DLD1 (cell line): ENCODE measurements around the gene MAB21L1.

Experiments
- in situ Hi-C: cut with HindIII; loops from 2 replicates; pipeline ENCODE4 v1.10.0; 2017; ENCODE audit warnings: low sequenced_read_pairs

Gene MAB21L1

DNA sequence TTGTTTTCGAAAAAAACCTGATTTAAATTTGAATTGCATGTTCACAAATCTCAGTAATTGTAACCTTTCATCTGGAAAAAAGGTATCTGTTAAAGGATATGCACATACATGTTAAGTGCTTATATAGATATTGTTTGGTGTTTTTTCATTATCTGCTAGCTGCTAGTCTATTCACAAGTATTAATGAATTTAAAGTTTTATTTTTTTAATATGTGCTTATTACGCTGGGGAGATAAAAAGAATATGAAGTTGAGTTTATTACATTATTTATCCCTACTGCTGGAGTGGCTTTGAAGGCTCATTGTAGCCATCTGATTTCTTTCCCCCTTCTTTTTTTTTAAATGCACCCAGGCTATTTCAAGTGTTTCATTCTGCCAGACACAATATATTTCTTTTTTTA is 3.9 kb upstream of the MAB21L1 start:
- in situ Hi-C loops = no loop called here

DNA sequence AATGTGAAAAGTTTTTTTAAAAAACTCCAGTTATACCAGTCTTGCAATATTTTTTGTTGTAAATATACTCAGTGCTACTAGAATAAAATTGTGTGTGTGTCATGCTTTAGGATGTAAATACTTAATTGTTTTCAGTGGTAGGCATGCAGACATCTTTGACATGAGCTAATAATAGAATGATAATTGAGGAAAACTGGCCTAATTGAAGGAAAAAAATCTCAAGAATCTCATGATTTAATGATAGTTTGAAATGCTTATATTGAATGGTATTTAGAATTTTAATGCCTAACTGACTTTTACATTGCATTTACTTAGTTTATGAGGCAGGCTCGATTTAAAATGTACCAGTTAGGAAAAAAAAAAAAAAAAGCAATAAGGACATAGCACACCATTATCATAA is 3.2 kb upstream of the MAB21L1 start:
- in situ Hi-C loops = no loop called here

DNA sequence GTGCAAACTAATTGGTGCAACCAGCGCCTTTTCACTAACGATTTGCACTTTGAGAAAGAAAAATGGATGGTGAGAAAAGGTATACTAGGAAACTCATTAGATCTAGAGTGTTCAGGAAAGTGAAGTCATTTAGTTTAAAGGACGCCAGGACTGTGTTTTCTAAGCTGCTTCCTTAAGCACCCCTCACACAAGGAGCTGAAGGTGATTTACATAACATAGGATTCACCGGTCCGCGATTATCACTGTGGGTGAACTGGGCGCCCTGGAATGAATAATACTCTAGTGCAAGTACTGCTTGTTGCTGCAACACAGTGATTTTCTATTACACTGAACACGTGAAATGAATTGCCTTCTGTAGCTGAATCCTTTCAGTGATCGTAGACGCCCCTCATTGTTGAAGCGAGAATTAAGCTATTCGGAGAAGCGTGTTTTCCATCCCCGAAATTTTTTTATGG is 2.6 kb upstream of the MAB21L1 start:
- in situ Hi-C loops = no loop called here

DNA sequence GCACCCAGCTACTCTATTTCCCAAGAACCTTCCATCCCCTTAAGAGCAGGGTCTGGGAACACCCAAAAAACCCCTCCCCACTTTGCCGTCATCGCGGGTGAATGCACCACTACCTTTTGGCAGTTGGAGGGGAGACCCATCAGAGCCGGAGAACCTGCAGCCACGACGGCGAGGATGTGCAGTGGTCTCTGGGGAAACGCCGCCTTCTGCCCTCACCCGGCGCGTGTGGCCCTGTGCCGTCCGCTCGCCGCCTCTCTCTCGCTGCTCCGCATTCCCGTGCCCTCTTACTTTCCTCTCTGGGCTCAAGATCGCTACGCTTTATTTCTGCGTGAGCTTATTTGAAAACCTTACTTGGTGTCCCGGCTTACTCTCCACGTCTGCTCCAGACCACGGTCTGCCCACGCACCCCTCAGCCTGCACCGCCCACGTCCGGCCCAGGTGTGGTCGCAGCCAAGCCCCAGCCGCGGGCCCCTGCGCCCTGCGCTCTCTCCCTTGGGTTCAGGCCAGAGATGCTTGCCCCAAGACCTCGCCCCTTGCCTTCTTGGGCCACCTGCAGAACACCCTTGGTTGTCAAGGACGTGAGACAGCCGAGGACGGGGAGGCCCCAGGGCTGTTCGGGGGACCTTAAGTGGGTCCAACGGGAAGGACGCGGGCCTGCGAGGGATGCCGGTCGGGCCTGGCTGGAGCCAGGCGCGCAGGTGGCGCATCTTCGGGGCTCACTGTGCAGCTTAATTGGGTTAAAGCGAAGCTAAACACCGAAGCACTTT is 2.0 kb upstream of the MAB21L1 start:
- in situ Hi-C loops = no loop called here

DNA sequence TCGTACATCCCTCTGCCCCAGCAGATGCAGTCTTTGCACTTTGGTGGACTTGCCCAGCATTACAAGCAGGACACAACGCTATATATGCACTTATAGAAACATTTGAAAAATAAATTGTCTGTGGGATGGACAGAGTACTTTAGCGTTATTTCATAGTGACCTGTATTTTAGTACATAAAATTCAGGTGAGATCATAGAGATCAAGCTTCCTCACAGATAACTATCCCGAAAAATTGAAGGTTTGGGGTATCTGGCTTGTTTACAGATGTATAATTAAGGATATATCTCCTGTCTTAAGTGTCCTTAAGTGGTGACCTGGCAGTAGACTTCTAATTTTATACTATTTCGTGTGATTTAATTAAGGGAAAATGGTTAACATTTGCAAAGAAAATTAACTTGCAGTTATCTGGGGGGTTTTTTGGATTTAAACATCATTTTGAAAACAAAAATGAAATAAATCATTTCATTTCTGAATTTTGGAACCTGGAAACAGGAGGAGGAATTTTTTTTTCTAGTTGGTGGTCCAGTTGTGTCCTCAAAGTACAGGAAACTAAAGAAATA is 977 bp upstream of the MAB21L1 start:
- in situ Hi-C loops = no loop called here

DNA sequence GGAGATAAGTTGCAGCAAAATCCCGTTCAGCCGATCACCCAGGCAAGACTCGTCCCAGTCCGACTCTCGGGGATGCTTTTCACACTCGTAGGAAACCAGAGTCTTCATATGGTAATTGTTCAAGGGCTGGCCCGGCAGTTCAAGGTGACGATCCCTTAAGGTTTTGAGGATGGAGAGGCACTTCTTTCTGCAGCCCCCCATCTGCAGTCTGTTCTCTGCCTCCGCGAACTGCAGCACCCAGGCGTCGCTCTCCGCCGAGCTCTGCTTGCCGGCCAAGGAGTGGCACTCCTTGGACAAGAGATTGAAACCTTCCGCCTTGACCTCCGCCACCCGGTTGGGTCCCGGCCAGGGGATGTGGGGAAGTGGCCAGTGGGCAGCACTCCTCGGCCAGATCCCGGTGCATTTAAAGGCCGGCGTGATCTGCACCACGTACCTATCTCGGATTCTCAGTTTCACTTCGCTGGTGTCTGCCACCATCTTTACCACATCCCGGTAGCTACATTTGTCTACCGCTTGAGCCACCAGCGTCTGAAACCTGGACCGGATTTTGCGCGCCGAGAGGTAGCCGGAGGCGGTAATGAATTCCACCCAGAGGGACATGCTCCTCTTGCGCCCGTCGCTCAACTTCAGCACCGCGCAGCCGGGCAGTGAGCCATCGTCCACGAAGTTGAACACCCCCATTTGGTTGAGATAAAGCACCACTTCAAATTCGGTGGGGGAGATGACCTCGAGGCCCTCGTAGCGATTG is 1.1 kb downstream of the MAB21L1 start:
- in situ Hi-C loops = no loop called here

DNA sequence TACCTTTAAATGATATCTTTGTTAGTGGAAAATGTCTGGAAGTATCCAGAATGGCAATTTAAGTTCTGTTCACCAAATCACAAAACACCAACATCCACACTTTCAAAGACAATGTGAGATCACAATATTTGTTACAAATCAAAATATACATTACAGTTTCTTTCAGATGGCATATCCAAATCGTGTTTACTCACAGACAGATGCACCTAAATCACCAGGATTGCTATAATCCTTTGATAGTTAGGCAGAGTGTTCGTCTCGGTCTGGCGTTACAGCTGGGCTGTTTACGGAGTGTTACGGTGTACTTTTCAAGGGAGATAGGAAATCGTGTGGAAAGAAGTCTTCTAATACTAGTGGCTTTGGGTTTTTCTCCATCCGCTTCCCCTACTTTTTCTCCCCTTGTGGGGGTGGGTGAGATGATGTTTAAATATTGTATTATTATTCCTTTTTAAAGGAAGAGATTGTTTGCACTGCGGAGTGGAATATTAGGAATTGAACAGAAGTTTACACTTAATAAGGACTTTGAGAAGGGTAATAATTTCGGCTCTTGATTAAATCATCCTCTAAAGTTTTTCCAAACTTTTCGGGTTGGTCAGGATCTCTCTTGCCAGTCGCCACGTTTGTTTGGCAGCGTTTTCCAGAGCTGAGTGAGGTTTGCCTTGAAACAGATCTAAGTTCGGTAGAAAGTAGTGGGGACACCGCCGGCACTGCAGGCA is 1.8 kb downstream of the MAB21L1 start:
- in situ Hi-C loops = no loop called here

DNA sequence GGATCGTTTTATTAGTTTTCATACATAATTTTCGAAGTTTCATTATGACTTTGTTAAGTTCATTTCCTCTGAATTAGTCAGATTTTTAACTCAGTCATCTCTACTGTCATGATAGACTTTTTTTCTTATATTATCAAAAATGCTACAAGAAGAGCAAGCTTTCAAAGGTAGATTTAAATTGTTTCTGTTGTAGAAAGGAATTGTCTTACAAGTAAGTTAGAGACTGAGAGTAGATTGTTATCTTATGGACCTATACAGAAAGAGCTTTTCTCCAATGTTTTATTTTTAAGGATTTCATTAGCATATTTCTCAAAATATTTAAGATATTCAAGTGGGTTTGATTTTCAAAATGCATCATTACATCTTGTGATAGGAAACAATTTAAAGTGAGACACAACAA is 2.7 kb downstream of the MAB21L1 start:
- in situ Hi-C loops = no loop called here

DNA sequence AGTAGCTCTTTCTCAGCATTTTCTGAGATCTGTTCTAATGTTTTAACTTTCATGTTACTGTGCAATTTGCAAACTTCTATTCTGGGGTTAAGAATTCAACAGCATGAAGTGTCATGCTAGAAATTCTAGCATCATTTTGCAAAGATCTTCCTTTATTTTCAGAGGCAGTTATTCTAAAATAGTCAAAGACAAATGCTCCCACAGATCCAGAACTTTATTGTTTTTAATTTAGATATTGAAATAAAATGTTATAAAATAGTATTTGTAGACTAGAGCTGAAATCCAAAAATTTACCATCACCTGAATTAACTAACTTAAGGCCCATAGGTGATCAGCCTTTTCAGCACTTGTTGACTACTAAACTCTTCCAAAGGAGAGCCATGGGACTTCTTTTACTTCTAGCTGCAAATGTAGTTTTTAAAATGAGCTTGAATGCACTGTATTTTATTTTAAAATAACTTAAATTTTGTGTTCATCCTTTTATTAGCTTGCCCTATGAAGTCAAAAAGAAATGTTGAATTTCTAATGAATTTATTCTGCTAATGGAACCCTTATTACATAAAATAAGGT is 3.2 kb downstream of the MAB21L1 start:
- in situ Hi-C loops = no loop called here

DNA sequence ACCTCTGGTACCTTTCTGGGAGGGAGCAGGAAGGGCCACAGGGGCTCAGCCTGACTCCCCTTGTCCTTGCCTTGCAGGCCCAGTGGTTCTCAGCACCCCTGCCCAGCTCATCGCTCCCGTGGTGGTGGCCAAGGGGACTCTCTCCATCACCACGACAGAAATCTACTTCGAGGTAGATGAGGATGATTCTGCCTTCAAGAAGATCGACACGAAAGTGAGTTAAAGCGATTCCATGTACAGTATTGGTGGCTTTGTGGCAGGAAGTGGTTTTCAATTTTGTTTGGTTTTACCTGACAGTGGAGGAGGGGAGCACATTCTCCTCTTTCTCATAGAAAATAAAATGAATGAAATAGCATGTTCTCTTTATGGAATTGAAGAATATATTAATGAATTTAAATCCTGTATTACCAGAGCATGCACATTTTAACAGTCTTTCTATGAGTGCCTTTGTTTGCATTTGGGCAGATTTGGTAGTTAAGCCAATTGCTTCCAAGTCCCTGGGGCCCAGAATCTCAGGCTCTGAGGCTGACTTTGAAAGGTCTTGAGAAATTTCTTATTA is 4.1 kb downstream of the MAB21L1 start:
- in situ Hi-C loops = no loop called here

DNA sequence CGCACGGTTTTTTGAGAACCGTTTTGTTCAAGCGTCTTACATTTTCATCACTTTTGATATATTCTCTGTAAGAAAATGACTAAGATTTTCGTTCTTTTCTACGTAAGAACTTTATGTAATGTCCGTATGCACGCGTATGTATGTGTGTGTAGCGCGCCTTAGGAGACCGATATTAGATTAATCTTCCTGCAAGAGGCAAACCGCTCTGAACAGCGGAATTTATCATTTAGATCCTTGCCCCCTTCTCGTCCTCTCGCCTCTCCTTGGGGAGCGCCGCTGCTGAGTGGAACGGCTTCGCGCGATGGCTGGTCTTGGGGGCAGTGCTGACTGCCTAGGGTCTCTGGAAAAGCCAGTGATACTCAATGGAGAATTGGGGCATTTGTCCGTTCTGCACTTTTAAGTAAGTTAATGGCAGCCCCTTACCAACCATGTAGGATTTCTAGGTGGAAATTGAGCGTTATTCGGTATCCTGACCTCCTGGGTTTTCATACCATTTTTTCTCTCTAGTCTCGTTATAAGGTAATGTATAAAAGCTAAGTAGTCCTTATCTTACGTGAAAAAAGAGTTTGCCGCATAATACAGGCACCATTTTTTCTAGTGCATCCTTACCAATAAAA is 4.7 kb downstream of the MAB21L1 start:
- in situ Hi-C loops = no loop called here

DNA sequence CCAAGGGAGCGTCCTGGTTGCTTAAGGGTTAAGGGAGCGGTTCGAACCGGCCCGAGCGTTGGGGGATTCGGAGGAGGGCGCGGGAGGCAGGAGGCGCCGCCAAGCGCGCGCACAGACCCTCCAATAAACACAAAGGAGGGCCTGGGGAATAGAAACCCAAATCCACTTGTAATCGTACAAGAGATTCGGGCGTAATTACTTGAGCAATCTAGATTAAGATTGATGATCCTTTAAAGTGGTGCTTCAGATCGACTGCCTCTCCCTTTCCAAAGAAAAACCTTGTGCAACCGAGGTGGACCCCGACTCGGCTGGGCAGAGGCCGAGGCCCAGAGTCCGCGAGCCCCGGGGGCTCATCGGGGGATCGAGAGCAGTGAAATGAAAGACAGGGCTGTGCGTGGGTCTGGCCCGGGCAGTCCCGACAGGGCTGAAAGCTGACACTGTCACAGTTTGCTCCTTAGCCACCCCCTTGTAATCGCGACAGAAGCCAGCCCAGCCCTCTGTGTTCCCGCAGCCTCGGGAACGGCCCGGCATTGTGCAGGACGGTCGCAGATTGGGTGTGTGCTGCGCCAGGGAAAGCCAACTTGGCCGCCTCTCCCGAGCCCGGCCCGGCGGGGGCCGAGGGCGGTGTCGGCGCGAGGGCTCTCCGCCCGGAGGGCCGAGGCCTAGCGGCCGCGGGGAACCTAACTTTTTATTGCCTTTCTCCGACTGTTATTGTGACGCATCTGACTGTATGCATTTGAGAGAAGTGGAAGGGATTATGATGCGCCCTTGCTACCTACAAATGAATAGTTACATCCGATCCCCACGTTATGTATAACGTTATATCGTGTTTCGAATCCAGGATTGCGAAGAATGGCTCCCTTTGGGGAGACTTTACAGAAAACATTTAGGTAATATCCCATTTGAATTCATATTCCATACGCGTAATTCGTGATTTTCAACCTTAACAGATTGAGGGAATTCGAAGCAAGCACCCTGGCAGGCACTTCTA is 5.5 kb downstream of the MAB21L1 start:
- in situ Hi-C loops = no loop called here

DNA sequence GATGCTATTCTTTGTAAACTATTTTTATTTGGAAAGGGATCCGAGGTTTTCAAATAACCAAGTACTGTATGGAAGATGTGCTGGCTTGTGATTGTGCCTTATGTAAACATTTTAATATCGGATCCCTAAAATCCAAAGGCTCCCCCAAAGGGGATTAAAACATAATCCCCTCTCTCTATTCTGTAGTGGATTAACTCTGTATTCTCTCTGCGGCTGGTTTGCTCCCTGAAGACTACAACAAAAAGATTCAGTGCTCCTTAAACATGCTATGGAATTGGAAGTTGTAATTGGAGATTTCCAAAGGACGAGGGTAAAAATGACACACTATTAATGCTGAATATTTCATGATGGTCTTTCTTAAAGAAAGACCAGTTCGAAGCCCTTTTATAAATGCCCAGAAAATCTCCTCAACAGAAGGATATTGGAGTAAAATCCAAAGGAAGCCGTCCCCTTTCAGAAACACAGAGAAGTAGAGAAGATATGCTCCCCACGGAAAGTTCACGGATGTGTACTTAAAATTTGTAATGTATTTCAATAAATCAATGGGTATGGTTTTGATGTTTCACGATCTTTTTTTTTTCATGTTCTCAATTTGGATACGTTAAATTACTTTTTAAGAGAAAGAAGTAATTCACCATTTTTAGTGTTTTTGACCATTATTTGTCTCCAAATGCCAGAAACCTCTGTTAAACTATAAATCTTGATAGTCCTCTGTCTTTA is 6.5 kb downstream of the MAB21L1 start:
- in situ Hi-C loops = no loop called here

DNA sequence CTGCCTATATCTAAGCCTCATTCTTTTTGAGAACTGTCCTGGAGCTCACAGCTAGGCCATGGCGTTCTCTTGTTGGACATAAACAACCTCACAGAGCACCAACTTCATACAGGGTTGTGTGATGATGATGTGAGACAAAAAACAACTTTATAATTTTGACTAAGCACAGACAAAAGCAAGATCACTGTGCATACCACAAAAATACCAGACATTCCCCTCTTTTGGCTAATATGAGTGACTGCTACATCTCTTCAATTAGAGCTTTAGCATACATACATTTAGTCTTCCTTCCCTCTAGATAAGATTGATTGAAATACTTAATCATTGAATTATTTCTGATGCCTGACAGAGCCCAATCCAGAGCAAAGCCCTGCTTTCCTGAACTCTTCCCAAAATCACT is 8.3 kb downstream of the MAB21L1 start:
- in situ Hi-C loops = no loop called here

DNA sequence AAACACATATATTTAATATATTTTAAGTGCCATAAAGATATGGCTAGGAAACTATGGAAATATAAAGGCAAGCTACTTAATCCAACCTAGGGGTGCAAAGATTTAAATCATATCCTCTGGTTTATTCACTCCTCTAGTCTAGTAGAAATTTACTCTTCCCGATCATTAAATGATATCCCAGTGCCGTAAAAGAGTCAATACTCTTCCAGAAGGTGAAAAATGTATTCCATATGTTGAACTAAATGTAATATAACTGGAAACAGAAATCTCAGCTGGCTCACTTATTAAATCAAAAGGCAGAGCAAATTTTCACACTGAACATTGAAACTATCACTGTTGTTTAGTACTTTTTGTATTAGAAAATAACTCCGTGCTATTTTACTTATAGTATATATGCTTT is 11.1 kb downstream of the MAB21L1 start:
- in situ Hi-C loops = no loop called here

DNA sequence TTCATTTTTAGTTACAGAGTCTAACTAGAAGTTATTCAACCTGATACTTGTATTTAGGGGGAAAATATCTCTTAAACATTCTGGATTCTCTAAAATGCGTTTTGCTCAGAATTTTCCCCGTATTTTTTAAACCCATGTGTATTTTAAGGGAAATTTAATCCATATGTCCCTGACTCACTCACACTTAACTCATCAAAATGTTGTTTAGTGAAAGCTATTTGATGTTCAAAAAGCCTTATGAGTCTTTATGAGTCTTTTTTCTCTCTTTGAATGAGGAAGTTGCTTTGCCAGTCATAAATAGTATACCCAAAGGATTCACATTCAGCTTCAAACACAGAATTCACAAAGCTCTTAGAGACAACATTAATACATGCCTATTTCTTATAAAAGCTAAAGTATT is 16.4 kb downstream of the MAB21L1 start:
- in situ Hi-C loops = no loop called here

DNA sequence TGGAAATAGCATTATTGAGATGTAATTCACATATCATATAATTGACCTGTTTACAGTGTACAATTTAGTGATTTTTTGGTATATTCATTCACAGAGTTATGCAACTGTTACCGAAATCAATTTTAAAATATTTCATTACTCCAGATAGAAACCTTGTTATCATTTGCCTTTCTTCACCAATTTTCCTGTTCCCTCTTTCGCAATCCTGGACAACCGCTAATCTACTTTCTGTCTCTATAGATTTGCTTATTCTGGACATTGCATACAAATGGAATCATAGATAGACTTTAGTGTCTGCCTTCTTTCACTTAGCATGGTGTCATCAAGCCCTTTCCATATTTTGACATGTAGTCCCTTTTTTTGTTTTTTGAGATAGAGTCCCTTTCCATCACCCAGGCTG is 19.2 kb downstream of the MAB21L1 start:
- in situ Hi-C loops = no loop called here

DNA sequence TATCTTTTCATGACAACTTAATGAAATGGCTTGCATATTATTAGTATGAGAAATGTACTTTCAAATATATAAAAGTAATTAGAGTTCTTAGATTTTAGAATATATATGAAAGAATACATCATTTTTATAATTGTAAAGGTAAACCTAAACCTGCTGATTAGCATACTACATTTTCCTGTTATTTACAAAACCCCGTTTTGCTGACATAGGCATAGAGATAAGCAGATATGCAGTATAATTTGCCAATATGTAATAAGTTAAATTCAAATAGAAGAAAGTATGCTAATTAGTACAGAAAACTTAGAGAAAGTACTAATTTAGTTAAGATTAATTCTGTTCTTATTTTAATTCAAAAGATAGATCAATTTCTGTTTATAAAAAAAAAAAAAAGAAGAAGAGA is 21.5 kb downstream of the MAB21L1 start:
- in situ Hi-C loops = no loop called here

DNA sequence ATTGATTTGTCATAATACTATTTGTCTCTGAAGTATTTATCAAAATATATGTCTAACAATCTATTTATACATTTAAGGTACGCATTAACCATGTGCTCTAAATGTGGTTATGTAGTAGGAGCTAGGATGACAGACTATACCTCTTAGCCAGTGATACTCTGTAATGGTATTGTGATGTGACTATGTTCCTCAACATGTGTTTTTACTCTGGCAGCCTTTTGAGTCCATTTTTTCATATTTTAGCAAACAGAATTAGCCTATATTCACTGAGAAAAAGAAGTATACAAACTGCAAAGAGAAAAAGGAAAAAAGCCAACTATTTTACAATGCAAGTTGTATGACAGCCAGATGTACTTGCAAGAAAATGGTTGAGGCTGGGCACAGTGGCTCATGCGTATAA is 26.7 kb downstream of the MAB21L1 start:
- in situ Hi-C loops = no loop called here
